NB4 (cell line): ENCODE measurements around the gene TBC1D14.

ENCODE experiments used
- DNase-seq: peaks from one replicate; pipeline ENCODE4 v3.0.0; 2010; ENCODE audit warnings: low read depth
- H3K4me3 ChIP-seq: one replicate; pipeline ENCODE4 v1.5.1; 2011; ENCODE audit warnings: mild to moderate bottlenecking, low read depth, low read length, moderate library complexity
- MAX ChIP-seq: IDR thresholded peaks from 2 replicates; pipeline ENCODE4 v1.6.1; 2011; ENCODE audit warnings: low read depth, low read length
- MYC ChIP-seq: IDR thresholded peaks from 2 replicates; pipeline ENCODE4 v1.6.1; 2011; ENCODE audit warnings: low read depth, low read length
- POLR2A ChIP-seq: IDR thresholded peaks from 2 replicates; pipeline ENCODE4 v1.6.1; 2011; ENCODE audit warnings: mild to moderate bottlenecking; ENCODE audit not compliant: insufficient read length; ENCODE audit errors: extremely low read depth
- TF ChIP-seq, protein P1 (sequence below): IDR thresholded peaks from one replicate; pipeline ENCODE4 v1.5.1; 2012; ENCODE audit warnings: low read depth, low read length

Gene TBC1D14

GRCh38 chr4:6909113-6909969, at the start of gene TBC1D14:
Gene TBC1D14, plus strand, starts transcription at chr4:6909826. Its CDS starts 13,564 bp downstream, at chr4:6923390.
- DNase-seq, result peak; percentile 94
- TF ChIP-seq, protein P1, sequence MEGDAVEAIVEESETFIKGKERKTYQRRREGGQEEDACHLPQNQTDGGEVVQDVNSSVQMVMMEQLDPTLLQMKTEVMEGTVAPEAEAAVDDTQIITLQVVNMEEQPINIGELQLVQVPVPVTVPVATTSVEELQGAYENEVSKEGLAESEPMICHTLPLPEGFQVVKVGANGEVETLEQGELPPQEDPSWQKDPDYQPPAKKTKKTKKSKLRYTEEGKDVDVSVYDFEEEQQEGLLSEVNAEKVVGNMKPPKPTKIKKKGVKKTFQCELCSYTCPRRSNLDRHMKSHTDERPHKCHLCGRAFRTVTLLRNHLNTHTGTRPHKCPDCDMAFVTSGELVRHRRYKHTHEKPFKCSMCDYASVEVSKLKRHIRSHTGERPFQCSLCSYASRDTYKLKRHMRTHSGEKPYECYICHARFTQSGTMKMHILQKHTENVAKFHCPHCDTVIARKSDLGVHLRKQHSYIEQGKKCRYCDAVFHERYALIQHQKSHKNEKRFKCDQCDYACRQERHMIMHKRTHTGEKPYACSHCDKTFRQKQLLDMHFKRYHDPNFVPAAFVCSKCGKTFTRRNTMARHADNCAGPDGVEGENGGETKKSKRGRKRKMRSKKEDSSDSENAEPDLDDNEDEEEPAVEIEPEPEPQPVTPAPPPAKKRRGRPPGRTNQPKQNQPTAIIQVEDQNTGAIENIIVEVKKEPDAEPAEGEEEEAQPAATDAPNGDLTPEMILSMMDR, result no peak
- TF ChIP-seq POLR2A, result peak; percentile 91
- 0 out of 2 replicates have a peak, but pooled peaks have one; percentile 14 for TF ChIP-seq MAX
- peak; percentile 5 for TF ChIP-seq MYC
- peak within 1 kb of the TSS; percentile 70 for H3K4me3 ChIP-seq

GRCh38 chr4:6868386-6868785, 41.2 kb upstream of the TBC1D14 start:
- TF ChIP-seq, protein P1, result no peak
- TF ChIP-seq POLR2A (no peak), MYC (no peak)
- DNase-seq, result no peak

GRCh38 chr4:6869944-6870343, 39.7 kb upstream of the TBC1D14 start:
- no peak for DNase-seq
- TF ChIP-seq MAX (no peak), POLR2A (no peak), MYC (no peak)
- TF ChIP-seq, protein P1, result no peak
- no peak overlapping the region for H3K4me3 ChIP-seq

More at GRCh38 chr4:6868386-6868785, 41.2 kb upstream of the TBC1D14 start:
- no peak overlapping the region for H3K4me3 ChIP-seq

- no peak overlapping the region for H3K4me3 ChIP-seq
- no peak for TF ChIP-seq POLR2A
- TF ChIP-seq, protein P1, result peak; percentile 18
- TF ChIP-seq MYC, result no peak
- no peak for TF ChIP-seq MAX
- DNase-seq, result no peak
Measured at GRCh38 chr4:6873291-6873690, 36.3 kb upstream of the TBC1D14 start.

DNA sequence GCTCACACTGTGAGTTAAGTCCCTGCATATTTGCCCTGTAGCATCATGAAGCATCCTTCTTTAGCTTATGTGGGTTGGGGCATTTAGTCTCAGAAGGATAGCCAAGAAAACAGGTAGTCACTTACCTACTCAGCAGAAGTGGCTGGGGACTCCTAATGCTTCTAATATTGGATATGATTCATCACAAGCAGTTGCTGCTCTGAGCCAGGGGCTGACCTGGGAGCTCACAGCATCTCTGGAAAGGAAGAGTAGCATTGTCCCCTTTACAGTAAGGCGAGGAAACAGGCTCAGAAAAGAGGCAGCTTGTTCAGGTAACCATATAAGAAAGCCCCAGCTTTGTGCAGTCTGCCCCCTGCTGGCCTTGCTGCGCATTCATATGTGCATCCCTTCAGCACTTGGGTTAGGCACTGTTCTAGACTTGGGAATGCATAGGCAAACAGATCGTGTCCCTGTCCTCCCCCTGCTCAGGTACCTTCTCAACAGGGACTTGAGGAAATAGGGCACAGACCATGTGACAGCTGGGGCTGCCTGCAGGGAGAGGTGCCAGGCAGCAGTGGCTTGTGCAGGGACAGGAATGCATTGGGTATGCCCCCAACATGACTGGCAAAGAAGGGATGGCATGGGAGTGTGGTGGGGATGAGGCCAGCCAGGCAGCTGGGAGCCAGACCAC, 35.7 kb upstream of the TBC1D14 start:
- TF ChIP-seq MAX, result no peak
- TF ChIP-seq, protein P1, result peak; percentile 94
- DNase-seq, result peak; percentile 81
- H3K4me3 ChIP-seq, result no peak overlapping the region
